SKM-1 treated with dmso at 0.1 percent for 144 hours (cell line): ENCODE data around the gene ARHGAP15.

Source experiments
- DNase-seq: peaks from one replicate; lab custom pipeline; 2025; ENCODE audit not compliant: unreplicated experiment; lab: John Stamatoyannopoulos, UW

ARHGAP15 gene

DNA sequence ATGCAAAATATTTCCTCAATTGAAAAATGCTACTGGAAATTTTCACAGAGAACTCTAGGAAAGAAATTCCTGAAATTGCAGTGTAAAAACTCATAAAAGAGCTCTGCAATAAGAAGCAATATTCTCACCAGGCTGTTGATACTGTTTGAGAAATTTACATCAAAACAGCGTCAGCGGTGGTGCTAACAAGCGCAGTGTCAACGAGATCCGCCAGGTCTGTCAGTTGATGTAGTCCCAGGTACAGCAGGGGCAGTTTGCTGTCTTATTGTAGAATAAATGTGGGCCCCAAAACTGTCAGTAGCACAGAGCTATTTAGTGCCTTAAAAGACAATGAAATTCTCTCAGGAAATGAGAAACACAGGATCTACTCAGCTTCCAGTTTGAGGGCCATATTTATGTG is 611.2 kb downstream of the ARHGAP15 start:
- DNase-seq = no peak

- DNase-seq = no peak
Measured at GRCh38 chr2:143741205-143741604, 612.0 kb downstream of the ARHGAP15 start.

- DNase-seq = no peak
Measured at GRCh38 chr2:143742581-143742980, 613.4 kb downstream of the ARHGAP15 start.

DNA sequence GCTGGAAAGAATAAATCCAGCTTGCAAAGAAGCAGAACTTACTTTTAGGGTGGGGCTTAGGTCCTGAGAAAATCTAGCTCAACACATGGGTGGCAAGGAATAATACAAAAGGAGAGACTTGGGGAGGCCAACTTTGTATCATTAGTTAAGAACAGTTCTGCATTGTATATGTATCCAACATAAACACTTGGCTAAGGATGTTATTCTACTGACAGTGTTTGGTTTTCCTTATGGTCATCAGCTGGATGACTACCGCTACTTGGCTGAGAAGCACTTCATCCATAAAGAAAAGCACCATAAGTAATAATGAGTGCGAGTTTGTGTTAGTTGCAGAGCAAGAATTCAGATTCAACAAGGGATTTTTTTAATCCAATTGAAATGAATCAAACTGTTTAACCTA is 614.9 kb downstream of the ARHGAP15 start:
- DNase-seq = no peak

DNA sequence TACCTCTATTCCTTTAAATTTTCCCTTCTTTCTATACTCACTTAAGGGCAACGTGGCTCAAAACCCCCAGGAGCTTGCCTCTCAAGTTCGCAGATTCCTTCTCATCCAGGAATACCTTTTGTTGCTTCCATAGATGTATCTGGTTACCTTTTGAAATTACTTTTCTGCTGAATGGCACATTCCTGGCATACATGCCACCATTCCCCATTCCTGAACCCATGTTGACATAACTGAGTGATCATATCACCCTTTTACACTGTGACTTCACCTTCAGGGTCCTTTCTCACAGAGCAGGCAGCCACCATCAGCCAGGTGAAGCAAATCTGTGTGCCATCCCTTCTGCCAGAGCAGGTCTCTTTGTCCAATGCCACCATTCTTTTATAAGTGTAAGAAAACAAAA is 615.8 kb downstream of the ARHGAP15 start:
- DNase-seq = no peak

DNA sequence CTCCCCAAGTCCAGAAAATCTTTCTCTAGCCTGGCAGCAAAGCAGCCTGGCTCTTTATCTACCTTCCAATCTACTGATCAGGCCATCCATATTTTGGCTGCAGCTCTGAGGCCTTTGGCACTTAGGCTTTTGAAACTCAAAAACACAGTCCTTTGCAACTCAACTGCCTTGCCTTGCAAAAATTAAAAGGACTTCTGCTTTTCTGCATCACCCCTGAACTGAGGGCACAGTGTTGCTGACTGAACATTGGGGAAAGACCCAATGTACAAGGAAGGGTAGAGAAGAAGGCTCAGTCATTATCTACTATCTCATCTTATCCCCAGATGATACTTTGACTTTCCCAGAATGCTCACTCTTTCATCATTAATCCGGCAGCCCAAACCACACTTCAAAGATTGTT is 625.5 kb downstream of the ARHGAP15 start:
- DNase-seq = no peak

DNA sequence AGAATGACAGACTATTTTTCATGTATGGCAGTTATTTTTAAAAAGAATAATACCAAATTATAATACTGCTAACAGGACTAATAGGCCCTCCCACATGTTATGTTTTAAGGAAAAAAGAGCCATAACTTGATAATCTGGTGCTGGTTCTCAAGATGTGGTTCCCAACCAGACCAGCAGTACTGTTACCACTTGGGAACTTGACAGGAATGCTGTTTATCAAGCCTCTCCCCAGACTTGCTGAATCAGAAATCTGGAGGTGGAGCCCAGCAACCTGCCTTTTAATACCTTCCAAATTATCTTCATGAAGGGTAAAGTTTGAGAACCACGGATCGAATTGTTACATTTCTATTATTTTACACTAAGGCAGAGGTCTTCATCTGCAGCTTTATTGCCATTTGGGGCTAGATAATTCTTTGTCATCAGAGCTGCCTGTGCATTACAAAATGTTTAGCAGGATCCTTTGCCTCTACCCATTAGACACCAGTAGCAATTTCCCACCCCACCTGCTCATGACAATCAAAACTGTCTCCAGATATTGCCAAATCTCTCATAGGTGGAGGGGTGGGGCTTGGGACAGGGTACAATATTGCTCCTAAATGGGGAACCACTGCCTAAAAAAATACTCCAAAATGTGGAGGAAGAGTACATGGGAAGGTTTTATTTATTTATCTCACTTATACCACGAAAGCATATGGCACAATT is 629.6 kb downstream of the ARHGAP15 start:
- DNase-seq = no peak

DNA sequence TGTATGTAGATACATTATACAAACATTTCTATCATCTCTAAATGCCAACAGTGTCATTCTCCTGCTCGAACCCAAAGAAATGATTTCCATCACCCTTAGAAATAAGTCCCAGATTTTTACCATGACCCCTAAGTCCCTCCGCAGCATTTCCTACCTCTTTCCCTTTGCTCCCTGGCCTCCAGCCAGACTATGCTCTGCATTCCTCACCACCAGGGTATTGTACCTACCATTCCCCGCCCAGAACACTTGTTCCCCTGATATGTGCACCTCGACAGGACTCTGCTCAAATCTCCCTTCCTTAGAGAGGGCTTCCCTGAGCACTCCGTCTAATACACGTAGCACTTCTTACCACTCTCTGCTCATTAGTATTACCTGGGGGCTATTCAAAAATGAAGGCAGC is 630.2 kb downstream of the ARHGAP15 start:
- no peak for DNase-seq

DNA sequence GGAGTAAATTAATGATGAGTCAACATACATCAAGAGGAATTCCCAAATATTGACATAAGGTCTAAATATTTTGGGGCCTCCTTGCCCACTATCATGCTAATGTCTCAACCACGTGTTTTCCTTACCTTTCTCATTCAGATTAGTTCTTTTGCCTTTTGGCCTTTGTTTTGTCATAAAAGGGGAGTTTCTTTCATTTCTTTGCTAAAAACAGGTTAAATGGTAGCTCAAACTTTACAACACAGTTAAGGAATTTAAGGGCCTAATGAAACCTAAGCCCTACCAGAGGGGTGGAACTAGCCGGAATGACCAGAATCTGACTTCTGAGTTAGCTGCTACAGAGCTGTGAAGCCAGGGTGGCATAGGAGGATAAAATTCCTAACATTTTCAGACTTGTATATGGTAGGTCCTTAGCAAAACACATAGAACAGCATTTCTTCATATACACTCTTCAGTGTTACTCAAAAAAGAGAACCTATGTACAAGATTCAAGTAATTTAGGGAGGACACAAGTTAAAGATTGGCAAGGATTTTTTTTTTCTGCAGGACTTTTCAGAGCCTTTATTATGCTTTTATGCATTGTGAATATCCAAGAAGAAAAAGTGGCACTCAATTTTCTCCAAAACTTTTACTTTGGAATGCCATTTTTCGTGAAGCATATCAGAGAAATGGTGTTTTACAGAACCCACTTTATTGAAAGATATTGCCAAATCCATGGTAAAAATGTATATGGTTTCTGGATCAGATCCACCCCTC is 633.1 kb downstream of the ARHGAP15 start:
- DNase-seq = no peak

GRCh38 chr2:143764261-143764660 is 635.0 kb downstream of the ARHGAP15 start:
- no peak for DNase-seq

DNA sequence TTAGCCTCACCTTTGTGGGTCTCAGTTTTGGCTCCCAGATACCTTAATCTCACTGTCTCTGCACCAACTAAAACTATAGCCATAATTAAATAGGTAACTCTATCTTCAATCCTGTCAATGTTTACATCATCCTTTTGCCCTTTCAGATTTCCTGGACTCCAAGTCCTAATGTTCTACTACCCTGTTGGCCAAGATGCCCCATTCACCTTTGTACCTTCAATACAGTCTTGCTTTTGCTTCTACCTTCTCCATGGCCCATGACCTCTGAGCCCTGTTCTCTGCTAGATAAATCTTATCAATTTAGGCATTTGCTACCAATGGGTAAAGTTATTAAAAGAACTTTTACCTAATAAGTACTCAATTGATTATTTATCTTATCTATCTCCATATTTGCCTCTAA is 635.5 kb downstream of the ARHGAP15 start:
- DNase-seq = no peak

- no peak for DNase-seq
Measured at GRCh38 chr2:143768991-143769390, 639.8 kb downstream of the ARHGAP15 start.

GRCh38 chr2:143771939-143772338 is 642.7 kb downstream of the ARHGAP15 start:
- DNase-seq = no peak

DNA sequence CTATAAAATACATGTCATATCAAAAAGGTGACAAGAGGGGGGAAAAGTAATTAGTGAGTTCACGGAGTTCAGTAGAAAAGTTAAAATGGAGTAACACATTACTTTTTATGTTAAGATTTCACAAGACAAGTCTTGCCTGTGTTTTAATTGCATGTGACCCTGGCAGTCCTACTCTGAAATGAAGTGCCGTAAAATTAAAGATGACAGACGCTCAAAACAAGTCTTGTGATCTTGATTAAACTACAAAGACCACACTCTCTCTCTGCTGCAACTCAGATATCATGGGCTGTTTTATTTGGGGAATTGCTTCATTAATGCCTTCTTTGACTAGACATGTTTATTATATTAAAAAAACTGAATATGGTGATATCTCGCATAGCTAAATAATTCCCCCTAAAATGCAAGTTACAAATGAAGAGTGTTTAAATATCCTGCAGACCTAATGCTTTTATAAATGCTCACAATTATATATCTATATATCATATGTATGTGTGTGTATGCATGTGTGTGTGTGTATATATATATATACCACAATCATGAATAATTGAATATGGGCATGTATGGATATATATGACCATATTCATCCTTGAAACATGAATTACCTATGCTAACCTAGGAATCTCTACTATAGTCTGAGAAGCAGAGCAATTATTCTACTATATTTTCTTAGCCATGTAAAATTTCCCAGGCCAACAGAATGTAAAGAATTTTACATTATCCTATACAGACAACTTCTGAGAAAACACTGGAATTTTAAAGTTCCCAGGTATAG is 647.5 kb downstream of the ARHGAP15 start:
- DNase-seq = no peak

GRCh38 chr2:143779021-143779420 is 649.8 kb downstream of the ARHGAP15 start:
- DNase-seq = no peak

DNA sequence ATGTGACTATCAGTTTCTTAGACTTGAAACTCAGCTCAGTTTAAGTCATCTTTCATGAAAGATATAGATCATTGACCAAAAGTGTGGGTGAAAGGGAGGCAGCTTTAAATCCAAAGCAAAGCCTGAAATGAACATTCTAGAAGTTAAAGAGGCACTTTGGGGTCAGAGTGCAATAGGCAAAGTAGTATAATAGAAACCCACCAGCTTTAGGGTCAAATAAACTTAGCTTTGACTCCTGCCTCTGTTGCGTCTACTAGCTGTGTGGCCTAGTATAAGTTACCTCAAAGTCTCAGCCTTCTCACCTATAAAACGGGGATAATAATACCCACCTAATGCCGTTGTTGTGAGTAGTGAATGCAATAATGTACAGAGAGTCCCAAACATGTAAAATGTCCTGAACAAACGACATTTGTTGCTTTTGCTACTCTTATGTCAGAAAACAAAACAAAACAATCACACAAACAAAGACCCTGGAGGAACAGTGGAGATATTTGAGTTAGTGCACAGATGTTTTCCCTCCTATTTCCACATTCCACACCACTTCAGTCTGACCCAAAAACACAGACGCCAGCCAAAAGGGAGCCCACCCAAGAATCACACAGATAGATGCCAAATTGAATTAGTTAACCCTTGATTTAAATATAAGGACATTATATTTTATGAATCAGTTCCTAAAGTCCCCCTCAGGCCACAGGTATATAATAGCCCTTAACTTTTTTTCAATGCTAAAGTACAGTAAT is 657.0 kb downstream of the ARHGAP15 start:
- no peak for DNase-seq

- DNase-seq = no peak
Measured at GRCh38 chr2:143787674-143788073, 658.5 kb downstream of the ARHGAP15 start.

- DNase-seq = no peak
Measured at GRCh38 chr2:143792602-143793001, 663.4 kb downstream of the ARHGAP15 start.

- no peak for DNase-seq
Measured at GRCh38 chr2:143793381-143793780, 664.2 kb downstream of the ARHGAP15 start.

DNA sequence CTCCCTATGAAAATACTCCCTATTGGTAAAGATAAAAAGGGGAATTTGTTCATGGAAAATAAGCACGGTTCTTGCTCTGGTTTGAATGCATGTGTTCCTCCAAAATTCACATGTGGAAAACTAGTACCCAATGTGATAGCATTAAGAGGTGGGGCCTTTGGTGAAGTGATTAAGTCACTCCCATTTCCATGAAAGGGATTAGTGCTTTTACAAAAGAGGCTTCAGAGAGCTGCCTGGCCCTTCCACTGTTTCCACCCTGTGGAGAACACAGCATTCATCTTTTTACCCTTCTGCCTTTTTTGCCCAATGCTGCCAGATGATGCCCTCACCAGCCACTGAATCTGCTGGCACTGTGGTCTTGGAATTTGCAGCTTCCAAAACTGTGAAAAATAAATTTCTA is 666.8 kb downstream of the ARHGAP15 start:
- no peak for DNase-seq

- no peak for DNase-seq
Measured at GRCh38 chr2:143801561-143801960, 672.3 kb downstream of the ARHGAP15 start.
